Measurements from ENCODE around the gene CANX. TPM values are rescaled to one million over a fixed set of nuclear protein-coding genes. Genes with fewer than 3 reads are reported as not detected.
A peak's percentile ranks its signal among the peaks of the same experiment; 100 is the strongest.

The CANX gene
- total RNA-seq, 2 donors from 2014 or later, result 389 to 615 TPM

- Histone ChIP-seq H3K9ac (ENCODE audit: extremely low read depth, low read length, poor library complexity, severe bottlenecking) (peak overlapping the region; percentile 98), H3K27ac (ENCODE audit: low read depth, low read length) (no peak overlapping the region), H3K9me3 (ENCODE audit: control insufficient read depth, low read length) (no peaks in the 10 kb centered on the region), H3K27me3 (ENCODE audit: control insufficient read depth, insufficient read depth, low read length, poor library complexity, severe bottlenecking) (no peaks in the 10 kb centered on the region), H3K36me3 (ENCODE audit: control insufficient read depth, insufficient read depth, low read length) (peaks cover 48% of the 10 kb centered on the region), H3K4me1 (ENCODE audit: control insufficient read depth, insufficient read depth, low read length) (no peaks in the 10 kb centered on the region), H3K4me3 (ENCODE audit: low read length) (peak overlapping the region; percentile 99)
- peaks cover 38% of the 10 kb centered on the region for H3K36me3 Mint-ChIP-seq (ENCODE audit: low read depth)
- no peak for DNase-seq
- peak overlapping the region; percentile 98 for H3K27ac Mint-ChIP-seq
- TF ChIP-seq CTCF (conservative IDR thresholded peaks at IDR 0.05), result no peak
- peak overlapping the region; percentile 97 for H3K4me3 Mint-ChIP-seq
- H3K4me1 Mint-ChIP-seq, result peaks cover 10% of the 10 kb centered on the region
- H3K9me3 Mint-ChIP-seq, result no peaks in the 10 kb centered on the region
- peaks cover 1% of the 10 kb centered on the region for H3K27me3 Mint-ChIP-seq (ENCODE audit: insufficient read depth)
- 88 to 91% methylated on average over 4 to 5 of the region's 7 CpGs for WGBS, 2 experiments (ENCODE audit: insufficient coverage in 1 of 2, insufficient read length in 1 of 2)
Observed at GRCh38 chr5:179700401-179700918, 1.7 kb downstream of the CANX start.

GRCh38 chr5:179716286-179716685, 17.5 kb downstream of the CANX start:
- H3K36me3 ChIP-seq (ENCODE audit: control insufficient read depth, insufficient read depth, low read length), result peaks cover 85% of the 10 kb centered on the region
- no peak for TF ChIP-seq CTCF (conservative IDR thresholded peaks at IDR 0.05)
- DNase-seq, result no peak
- no peak overlapping the region for H3K27ac ChIP-seq (ENCODE audit: low read depth, low read length)
- no peaks in the 10 kb centered on the region for H3K4me1 ChIP-seq (ENCODE audit: control insufficient read depth, insufficient read depth, low read length)
- no peak overlapping the region for H3K27ac Mint-ChIP-seq
- H3K36me3 Mint-ChIP-seq (ENCODE audit: low read depth), result peaks cover 82% of the 10 kb centered on the region
- no peak overlapping the region for H3K4me3 ChIP-seq (ENCODE audit: low read length)
- no peaks in the 10 kb centered on the region for H3K27me3 Mint-ChIP-seq (ENCODE audit: insufficient read depth)
- no peaks in the 10 kb centered on the region for H3K4me1 Mint-ChIP-seq
- no peaks in the 10 kb centered on the region for H3K9me3 ChIP-seq (ENCODE audit: control insufficient read depth, low read length)
- H3K9ac ChIP-seq (ENCODE audit: extremely low read depth, low read length, poor library complexity, severe bottlenecking), result no peak overlapping the region
- H3K9me3 Mint-ChIP-seq, result no peaks in the 10 kb centered on the region
- no peaks in the 10 kb centered on the region for H3K27me3 ChIP-seq (ENCODE audit: control insufficient read depth, insufficient read depth, low read length, poor library complexity, severe bottlenecking)
- H3K4me3 Mint-ChIP-seq, result no peak overlapping the region
- 100% methylated on average over 1 of the region's 1 CpG for WGBS, 2 experiments (ENCODE audit: insufficient coverage in 1 of 2, insufficient read length in 1 of 2)

- Histone ChIP-seq H3K36me3 (ENCODE audit: control insufficient read depth, insufficient read depth, low read length) (peaks cover 94% of the 10 kb centered on the region), H3K9ac (ENCODE audit: extremely low read depth, low read length, poor library complexity, severe bottlenecking) (no peak overlapping the region), H3K9me3 (ENCODE audit: control insufficient read depth, low read length) (no peaks in the 10 kb centered on the region), H3K27ac (ENCODE audit: low read depth, low read length) (no peak overlapping the region), H3K4me1 (ENCODE audit: control insufficient read depth, insufficient read depth, low read length) (no peaks in the 10 kb centered on the region), H3K27me3 (ENCODE audit: control insufficient read depth, insufficient read depth, low read length, poor library complexity, severe bottlenecking) (no peaks in the 10 kb centered on the region), H3K4me3 (ENCODE audit: low read length) (no peak overlapping the region)
- Mint-ChIP-seq H3K4me3 (no peak overlapping the region), H3K27me3 (ENCODE audit: insufficient read depth) (no peaks in the 10 kb centered on the region), H3K4me1 (no peaks in the 10 kb centered on the region), H3K9me3 (no peaks in the 10 kb centered on the region), H3K27ac (no peak overlapping the region), H3K36me3 (ENCODE audit: low read depth) (peaks cover 85% of the 10 kb centered on the region)
- whole genome bisulfite sequencing, 2 experiments (ENCODE audit: insufficient coverage in 1 of 2, insufficient read length in 1 of 2), result 80 to 98% methylated on average over 1 to 2 of the region's 2 CpGs
- no peak for DNase-seq
- TF ChIP-seq CTCF (conservative IDR thresholded peaks at IDR 0.05), result no peak
Observed at GRCh38 chr5:179720222-179720621, 21.5 kb downstream of the CANX start.

All from endodermal cell (in vitro differentiated cells).